Measurements from ENCODE around the gene SYT9.

DNA sequence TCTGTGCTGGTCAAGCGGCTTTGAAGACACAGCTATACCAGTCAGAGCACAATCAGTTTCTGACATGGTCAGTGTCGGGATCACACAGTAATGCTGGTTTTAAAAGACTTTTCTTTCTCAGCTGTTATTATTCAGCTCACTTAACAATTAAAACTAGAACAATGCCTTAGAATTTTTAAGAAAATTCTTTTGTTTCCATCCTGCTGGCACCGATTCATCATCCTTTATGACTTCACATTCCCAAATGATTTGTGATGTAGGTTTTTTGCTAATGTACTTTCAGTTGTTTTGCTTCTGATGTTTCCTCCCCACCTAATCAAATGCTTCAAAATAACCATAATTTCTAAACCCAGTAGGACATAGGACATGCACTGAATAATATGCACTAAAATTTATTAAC is 199.1 kb downstream of the SYT9 start:
- TF ChIP-seq EZH2phosphoT487 (IDR thresholded peaks at IDR 0.05; ENCODE audit: low read depth), result no peak
- TF ChIP-seq, protein P1, sequence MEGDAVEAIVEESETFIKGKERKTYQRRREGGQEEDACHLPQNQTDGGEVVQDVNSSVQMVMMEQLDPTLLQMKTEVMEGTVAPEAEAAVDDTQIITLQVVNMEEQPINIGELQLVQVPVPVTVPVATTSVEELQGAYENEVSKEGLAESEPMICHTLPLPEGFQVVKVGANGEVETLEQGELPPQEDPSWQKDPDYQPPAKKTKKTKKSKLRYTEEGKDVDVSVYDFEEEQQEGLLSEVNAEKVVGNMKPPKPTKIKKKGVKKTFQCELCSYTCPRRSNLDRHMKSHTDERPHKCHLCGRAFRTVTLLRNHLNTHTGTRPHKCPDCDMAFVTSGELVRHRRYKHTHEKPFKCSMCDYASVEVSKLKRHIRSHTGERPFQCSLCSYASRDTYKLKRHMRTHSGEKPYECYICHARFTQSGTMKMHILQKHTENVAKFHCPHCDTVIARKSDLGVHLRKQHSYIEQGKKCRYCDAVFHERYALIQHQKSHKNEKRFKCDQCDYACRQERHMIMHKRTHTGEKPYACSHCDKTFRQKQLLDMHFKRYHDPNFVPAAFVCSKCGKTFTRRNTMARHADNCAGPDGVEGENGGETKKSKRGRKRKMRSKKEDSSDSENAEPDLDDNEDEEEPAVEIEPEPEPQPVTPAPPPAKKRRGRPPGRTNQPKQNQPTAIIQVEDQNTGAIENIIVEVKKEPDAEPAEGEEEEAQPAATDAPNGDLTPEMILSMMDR (IDR thresholded peaks at IDR 0.05; ENCODE audit: low read depth, low read length), result no peak
